ENCODE measurements around the gene SLC11A2. TPM values are rescaled to one million over a fixed set of nuclear protein-coding genes. Genes with fewer than 3 reads are reported as not detected.

Gene SLC11A2
- total RNA-seq, 1 donor from 2014 or later: 123 TPM

GRCh38 chr12:51027342-51027835, 1.2 kb upstream of the SLC11A2 start:
- Mint-ChIP-seq H3K27me3 (ENCODE audit: low read depth) (no peaks in the 10 kb centered on the region), H3K4me3 (peak overlapping the region; percentile 44), H3K36me3 (no peaks in the 10 kb centered on the region), H3K9me3 (no peaks in the 10 kb centered on the region), H3K27ac (peak overlapping the region; percentile 95), H3K4me1 (peaks cover 59% of the 10 kb centered on the region)
- no peak for DNase-seq (ENCODE audit: low spot score in 2 of 2, unreplicated experiment in 2 of 2)
- no peak for TF ChIP-seq CTCF (IDR thresholded peaks at IDR 0.05; ENCODE audit: unreplicated experiment)

- TF ChIP-seq CTCF (IDR thresholded peaks at IDR 0.05; ENCODE audit: unreplicated experiment): no peak
- Mint-ChIP-seq H3K4me1 (peaks cover 59% of the 10 kb centered on the region), H3K27ac (peak overlapping the region; percentile 97), H3K9me3 (no peaks in the 10 kb centered on the region), H3K27me3 (ENCODE audit: low read depth) (no peaks in the 10 kb centered on the region), H3K36me3 (no peaks in the 10 kb centered on the region), H3K4me3 (peak overlapping the region; percentile 95)
- DNase-seq (ENCODE audit: low spot score in 2 of 2, unreplicated experiment in 2 of 2): no peak
Observed at GRCh38 chr12:51025338-51025835, 797 bp downstream of the SLC11A2 start.

GRCh38 chr12:51023625-51024382, 2.4 kb downstream of the SLC11A2 start:
- no peaks in the 10 kb centered on the region for H3K9me3 Mint-ChIP-seq
- no peaks in the 10 kb centered on the region for H3K36me3 Mint-ChIP-seq
- H3K27ac Mint-ChIP-seq: peak overlapping the region; percentile 97
- no peaks in the 10 kb centered on the region for H3K27me3 Mint-ChIP-seq (ENCODE audit: low read depth)
- peaks cover 48% of the 10 kb centered on the region for H3K4me1 Mint-ChIP-seq
- DNase-seq (ENCODE audit: low spot score in 2 of 2, unreplicated experiment in 2 of 2): no peak
- peak overlapping the region; percentile 95 for H3K4me3 Mint-ChIP-seq
- no peak for TF ChIP-seq CTCF (IDR thresholded peaks at IDR 0.05; ENCODE audit: unreplicated experiment)

GRCh38 chr12:51021694-51022093, 4.5 kb downstream of the SLC11A2 start:
- H3K27ac Mint-ChIP-seq: peak overlapping the region; percentile 37
- TF ChIP-seq CTCF (IDR thresholded peaks at IDR 0.05; ENCODE audit: unreplicated experiment): no peak
- H3K27me3 Mint-ChIP-seq (ENCODE audit: low read depth): no peaks in the 10 kb centered on the region
- peaks cover 33% of the 10 kb centered on the region for H3K4me1 Mint-ChIP-seq
- DNase-seq (ENCODE audit: low spot score in 2 of 2, unreplicated experiment in 2 of 2): no peak
- H3K9me3 Mint-ChIP-seq: no peaks in the 10 kb centered on the region
- H3K4me3 Mint-ChIP-seq: no peak overlapping the region
- no peaks in the 10 kb centered on the region for H3K36me3 Mint-ChIP-seq

GRCh38 chr12:51020448-51021182, 5.6 kb downstream of the SLC11A2 start:
- no peak for DNase-seq (ENCODE audit: low spot score in 2 of 2, unreplicated experiment in 2 of 2)
- TF ChIP-seq CTCF (IDR thresholded peaks at IDR 0.05; ENCODE audit: unreplicated experiment): no peak
- no peaks in the 10 kb centered on the region for H3K9me3 Mint-ChIP-seq
- H3K4me3 Mint-ChIP-seq: no peak overlapping the region
- H3K36me3 Mint-ChIP-seq: no peaks in the 10 kb centered on the region
- H3K27ac Mint-ChIP-seq: no peak overlapping the region
- peaks cover 28% of the 10 kb centered on the region for H3K4me1 Mint-ChIP-seq
- H3K27me3 Mint-ChIP-seq (ENCODE audit: low read depth): no peaks in the 10 kb centered on the region

Data from mesothelial cell of epicardium (in vitro differentiated cells).